IMR-90 (cell line): Measurements from ENCODE around the gene DISC1. TPM values are rescaled to one million over a fixed set of nuclear protein-coding genes. Genes with fewer than 3 reads are reported as not detected.

Experiments
- ATAC-seq: fragments of 200-7000 bp; cut with Tn5 transposase; 2 replicates; pipeline ENCODE4 v1.9.1; 2020; ENCODE audit warnings: low read depth, mild to moderate bottlenecking, moderate library complexity
- BruUV-seq: library from RNA; stranded (reverse); fragments of 400-500 nt; replicated peaks from 2 replicates; lab custom pipeline; 2021; lab: Mats Ljungman, UMichigan
- CTCF ChIA-PET: fragments of 300-600 bp; formaldehyde crosslinking; extraction: SDS; loops from one replicate; lab custom pipeline; 2021; ENCODE audit warnings: antibody characterized with exemption; lab: Yijun Ruan, JAX
- POLR2A ChIA-PET: fragments of 300-600 bp; sonication (Branson Sonifier 250); formaldehyde crosslinking; loops from one replicate; lab custom pipeline; 2022; ENCODE audit warnings: antibody characterized with exemption; ENCODE audit not compliant: unreplicated experiment; lab: Charles Lee
- DNase-seq: peaks from one replicate; pipeline ENCODE4 v3.0.0; 2013
- H2AFZ ChIP-seq: replicated peaks from 2 replicates; pipeline ENCODE3; 2013; ENCODE audit warnings: low read length, mild to moderate bottlenecking; ENCODE audit not compliant: poor library complexity
- H2AK5ac ChIP-seq: 2 replicates; pipeline ENCODE4 v1.6.1; 2013; ENCODE audit warnings: low read depth, low read length, inconsistent platforms
- H2AK9ac ChIP-seq: replicated peaks from 2 replicates; pipeline ENCODE3; 2013; ENCODE audit warnings: mild to moderate bottlenecking, low read depth, low read length, moderate library complexity; ENCODE audit not compliant: poor library complexity
- H2BK120ac ChIP-seq: 2 replicates; pipeline ENCODE4 v1.6.1; 2013; ENCODE audit warnings: low read depth, low read length, inconsistent platforms
- H2BK15ac ChIP-seq: 3 replicates; pipeline ENCODE4 v1.6.1; 2013; ENCODE audit warnings: low read depth, low read length, inconsistent platforms
- H2BK20ac ChIP-seq: 2 replicates; pipeline ENCODE4 v1.6.1; 2013; ENCODE audit warnings: low read depth, mild to moderate bottlenecking, inconsistent platforms, low read length, moderate library complexity
- H2BK5ac ChIP-seq: 2 replicates; pipeline ENCODE4 v1.6.1; 2013; ENCODE audit warnings: mild to moderate bottlenecking, low read depth, low read length, inconsistent platforms; ENCODE audit not compliant: poor library complexity, severe bottlenecking
- H3K14ac ChIP-seq: replicated peaks from 2 replicates; pipeline ENCODE4 v1.6.1; 2013; ENCODE audit warnings: low read depth, low read length, inconsistent platforms
- H3K18ac ChIP-seq: 2 replicates; pipeline ENCODE4 v1.6.1; 2013; ENCODE audit warnings: low read depth, low read length, control low read depth
- H3K23ac ChIP-seq: 2 replicates; pipeline ENCODE4 v1.6.1; 2013; ENCODE audit warnings: low read depth, low read length, inconsistent platforms
- H3K27ac ChIP-seq: 2 replicates; pipeline ENCODE4 v1.5.1; 2013; ENCODE audit warnings: mild to moderate bottlenecking, control low read depth, low read length; ENCODE audit not compliant: insufficient read depth
- H3K27me3 ChIP-seq: 2 replicates; pipeline ENCODE4 v1.6.1; 2013; ENCODE audit warnings: low read length; ENCODE audit not compliant: control insufficient read depth, insufficient read depth
- H3K36me3 ChIP-seq: 2 replicates; pipeline ENCODE4 v1.6.1; 2013; ENCODE audit warnings: low read length, mixed read lengths; ENCODE audit not compliant: control insufficient read depth, insufficient read depth
- H3K4ac ChIP-seq: 2 replicates; pipeline ENCODE4 v1.6.1; 2013; ENCODE audit warnings: low read depth, low read length, inconsistent platforms
- H3K4me1 ChIP-seq: 2 replicates; pipeline ENCODE4 v1.6.1; 2013; ENCODE audit warnings: low read length, mixed read lengths; ENCODE audit not compliant: control insufficient read depth, insufficient read depth
- H3K4me2 ChIP-seq: 2 replicates; pipeline ENCODE4 v1.6.1; 2013; ENCODE audit warnings: low read depth, mild to moderate bottlenecking, control low read depth, low read length, moderate library complexity
- H3K4me3 ChIP-seq: 2 replicates; pipeline ENCODE4 v1.5.1; 2013; ENCODE audit warnings: low read depth, mild to moderate bottlenecking, control low read depth, low read length, moderate library complexity; ENCODE audit not compliant: insufficient read depth
- H3K56ac ChIP-seq: 2 replicates; pipeline ENCODE4 v1.6.1; 2013; ENCODE audit warnings: low read length, inconsistent platforms; ENCODE audit not compliant: insufficient read depth; ENCODE audit errors: extremely low read depth
- H3K79me1 ChIP-seq, 2 experiments: 2 replicates each; pipeline ENCODE4 v1.6.1; 2013; ENCODE audit warnings: low read length in 2 of 2, inconsistent platforms in 1 of 2, low read depth in 1 of 2
- H3K9ac ChIP-seq: 2 replicates; pipeline ENCODE4 v1.6.1; 2013; ENCODE audit warnings: low read depth, low read length, control low read depth
- H3K9me1 ChIP-seq: 2 replicates; pipeline ENCODE4 v1.6.1; 2013; ENCODE audit warnings: low read length, inconsistent platforms; ENCODE audit not compliant: insufficient read depth
- H3K9me3 ChIP-seq: 2 replicates; pipeline ENCODE4 v1.6.1; 2013; ENCODE audit warnings: low read length; ENCODE audit not compliant: control insufficient read depth, insufficient read depth
- H4K20me1 ChIP-seq: 2 replicates; pipeline ENCODE4 v1.6.1; 2013; ENCODE audit warnings: low read length, inconsistent platforms; ENCODE audit not compliant: insufficient read depth
- H4K5ac ChIP-seq: 2 replicates; pipeline ENCODE4 v1.6.1; 2013; ENCODE audit warnings: mild to moderate bottlenecking, low read depth, low read length, control low read depth
- H4K8ac ChIP-seq, 2 experiments: 2 replicates each; pipeline ENCODE4 v1.6.1; 2013; ENCODE audit warnings: low read depth in 2 of 2, low read length in 2 of 2, control low read depth in 1 of 2, inconsistent platforms in 1 of 2
- H4K91ac ChIP-seq: 2 replicates; pipeline ENCODE4 v1.6.1; 2013; ENCODE audit warnings: low read depth, low read length, inconsistent platforms; ENCODE audit not compliant: insufficient read depth
- CHD1 ChIP-seq: IDR thresholded peaks from 2 replicates; pipeline ENCODE4 v1.6.1; 2012; ENCODE audit warnings: low read depth, low read length, improper control_type of control experiment
- FOS ChIP-seq: fragments of 150-350 bp; IDR thresholded peaks from 2 replicates; pipeline ENCODE4 v1.6.1; 2016; ENCODE audit warnings: low read depth, low read length
- NFE2L2 ChIP-seq: fragments of 150-350 bp; IDR thresholded peaks from 2 replicates; pipeline ENCODE4 v1.6.1; 2016; ENCODE audit warnings: low read depth, mild to moderate bottlenecking, low read length
- POLR2A ChIP-seq: IDR thresholded peaks from 2 replicates; pipeline ENCODE4 v1.6.1; 2012; ENCODE audit warnings: mild to moderate bottlenecking, low read depth, low read length
- RAD21 ChIP-seq: IDR thresholded peaks from 2 replicates; pipeline ENCODE4 v1.6.1; 2012; ENCODE audit warnings: low read length, improper control_type of control experiment
- SMC3 ChIP-seq: fragments of 150-350 bp; IDR thresholded peaks from 2 replicates; pipeline ENCODE4 v1.6.1; 2016; ENCODE audit warnings: low read depth, mild to moderate bottlenecking, antibody characterized with exemption, low read length, moderate library complexity
- WGBS, 2 experiments: methylation state at CpG; one replicate each; pipeline versions ENCODE4 v1.1.5 to v1.1.7; 2013; ENCODE audit warnings: missing lambda C conversion rate in 2 of 2; ENCODE audit not compliant: insufficient read length in 1 of 2; ENCODE audit errors: extremely low coverage in 2 of 2; 5-methylcytosine and 5-hydroxymethylcytosine counted together
- dilution Hi-C: fragments of 300-500 bp; cut with HindIII; formaldehyde crosslinking; loops from one replicate; pipeline ENCODE4 v1.14.3; 2018; ENCODE audit warnings: low sequenced_read_pairs; ENCODE audit not compliant: unreplicated experiment
- in situ Hi-C: fragments of 300-500 bp; cut with MboI; formaldehyde crosslinking; loops from 3 replicates; pipeline ENCODE4 v1.14.3; 2019; ENCODE audit warnings: low sequenced_read_pairs, inconsistent platforms, mixed read lengths
- intact Hi-C: fragments of 100-400 bp; cut with micrococcal nuclease; formaldehyde crosslinking; loops from 2 replicates; pipeline ENCODE4 v1.10.0; 2022
- polyA plus RNA-seq, 3 experiments: library from polyadenylated mRNA; depleted of rRNA; stranded (reverse); fragments of >200 nt; gene quantifications; 2 replicates each; pipeline ENCODE4 v1.2.3, GENCODE V29; 2012; ENCODE audit warnings: low replicate concordance in 1 of 3
- total RNA-seq: library from RNA; depleted of rRNA; stranded (reverse); fragments of >200 nt; gene quantifications from 2 replicates; pipeline ENCODE4 v1.2.3, GENCODE V29; 2012
- TF ChIP-seq, protein P1 (sequence below): fragments of 150-350 bp; IDR thresholded peaks from 2 replicates; pipeline ENCODE4 v1.6.1; 2017; ENCODE audit warnings: mild to moderate bottlenecking, antibody characterized with exemption, low read length, low read depth

The DISC1 gene
- total and polyA plus RNA-seq, 2 of the 4 experiments (the other 2 are of a cell fraction) = 2.2 to 7.0 TPM

DNA sequence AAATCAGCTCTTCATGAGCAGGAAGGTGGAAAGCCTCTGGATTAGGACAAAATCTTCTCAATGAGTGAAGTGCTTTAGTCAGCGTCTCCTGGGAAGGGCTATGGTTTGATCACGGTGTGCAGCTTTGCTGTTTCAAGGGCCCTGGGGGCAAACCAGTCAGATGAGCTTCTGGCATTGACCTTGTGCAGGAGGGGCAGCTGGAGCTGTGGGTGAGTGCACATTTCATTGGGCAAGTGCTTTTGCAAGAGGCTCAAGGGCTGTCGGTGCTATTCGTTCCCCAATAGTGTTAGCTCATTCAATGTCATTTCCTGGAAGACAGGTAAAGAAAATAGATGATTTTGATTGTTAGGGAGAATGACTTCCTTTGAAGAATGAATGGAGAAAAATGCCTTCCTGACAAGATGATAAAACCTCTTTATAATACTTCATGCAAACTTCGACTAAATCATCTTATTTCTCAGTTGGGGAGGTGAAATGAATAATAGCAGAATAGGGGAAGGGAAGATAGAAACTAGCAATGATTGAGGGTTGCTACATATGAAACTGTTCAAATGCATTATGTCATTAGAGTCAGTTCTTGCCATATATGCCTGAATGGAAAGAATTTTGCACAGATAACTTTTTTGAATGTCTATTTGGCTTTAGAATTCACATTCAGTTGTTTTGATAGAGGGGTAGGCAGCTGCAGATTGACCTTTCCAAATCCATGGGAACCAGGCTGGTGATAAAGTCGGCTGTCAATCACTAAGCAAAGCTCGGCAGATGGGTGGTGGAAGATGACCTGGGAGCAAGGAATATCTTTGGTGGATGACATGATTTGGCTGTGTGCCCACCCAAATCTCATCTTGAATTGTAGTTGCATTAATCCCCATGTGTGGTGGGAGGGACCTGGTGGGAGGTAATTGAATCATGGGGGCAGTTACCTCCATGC is 12.9 kb upstream of the DISC1 start:
- in situ Hi-C loops (no loop called here), intact Hi-C loops (no loop called here), dilution Hi-C loops (no loop called here)
- Histone ChIP-seq H3K9me1 (no peaks in the 10 kb centered on the region), H3K4me2 (no peak overlapping the region), H2BK120ac (no peak overlapping the region), H3K4me1 (no peaks in the 10 kb centered on the region), H4K20me1 (no peaks in the 10 kb centered on the region), H4K8ac (no peak overlapping the region), H2AK9ac (no peak overlapping the region), H3K56ac (no peak overlapping the region), H2BK5ac (no peak overlapping the region), H3K79me1 (no peaks in the 10 kb centered on the region), H3K27ac (no peak overlapping the region), H3K23ac (no peak overlapping the region), H3K9ac (no peak overlapping the region), H3K9me3 (no peaks in the 10 kb centered on the region), H2BK15ac (no peak overlapping the region), H3K27me3 (peaks cover 11% of the 10 kb centered on the region), H3K14ac (no peak overlapping the region), H2AFZ (no peak overlapping the region), H2AK5ac (no peak overlapping the region), H3K4ac (no peak overlapping the region), H3K4me3 (no peak overlapping the region), H4K5ac (no peak overlapping the region), H3K36me3 (no peaks in the 10 kb centered on the region), H4K91ac (no peak overlapping the region), H2BK20ac (no peak overlapping the region), H3K18ac (no peak overlapping the region)
- no TSS peak for BruUV-seq
- TF ChIP-seq CHD1 (no peak), RAD21 (no peak), NFE2L2 (no peak), SMC3 (no peak), POLR2A (no peak), FOS (no peak)
- TF ChIP-seq, protein P1, sequence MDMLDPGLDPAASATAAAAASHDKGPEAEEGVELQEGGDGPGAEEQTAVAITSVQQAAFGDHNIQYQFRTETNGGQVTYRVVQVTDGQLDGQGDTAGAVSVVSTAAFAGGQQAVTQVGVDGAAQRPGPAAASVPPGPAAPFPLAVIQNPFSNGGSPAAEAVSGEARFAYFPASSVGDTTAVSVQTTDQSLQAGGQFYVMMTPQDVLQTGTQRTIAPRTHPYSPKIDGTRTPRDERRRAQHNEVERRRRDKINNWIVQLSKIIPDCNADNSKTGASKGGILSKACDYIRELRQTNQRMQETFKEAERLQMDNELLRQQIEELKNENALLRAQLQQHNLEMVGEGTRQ = no peak
- ChIA-PET CTCF (interaction anchor here (0.6 to 1.0 kb wide), 2 partner anchors 12 to 261 kb away, joined by 3 to 4 read pairs; no protein-coding TSS in a partner anchor), POLR2A (no interaction called here)
- WGBS, 2 experiments = 83% methylated on average over 2 of the region's 7 CpGs; no CpG with 5 or more reads in 1 of the 2 experiments
- ATAC-seq = no peak
- no peak for DNase-seq
